IMR-90 (cell line): ENCODE data around the gene FUT7.

Experiments
- BHLHE40 ChIP-seq: fragments of 150-350 bp; IDR thresholded peaks from 2 replicates; pipeline ENCODE4 v1.6.1; 2016; ENCODE audit warnings: mild to moderate bottlenecking, low read depth, low read length
- CEBPB ChIP-seq: IDR thresholded peaks from 2 replicates; pipeline ENCODE4 v1.6.1; 2012; ENCODE audit warnings: low read depth, low read length, improper control_type of control experiment
- CHD1 ChIP-seq: IDR thresholded peaks from 2 replicates; pipeline ENCODE4 v1.6.1; 2012; ENCODE audit warnings: low read depth, low read length, improper control_type of control experiment
- FOS ChIP-seq: fragments of 150-350 bp; IDR thresholded peaks from 2 replicates; pipeline ENCODE4 v1.6.1; 2016; ENCODE audit warnings: low read depth, low read length
- MAFK ChIP-seq: IDR thresholded peaks from 2 replicates; pipeline ENCODE4 v1.6.1; 2012; ENCODE audit warnings: low read depth, low read length, improper control_type of control experiment
- MAZ ChIP-seq: IDR thresholded peaks from 2 replicates; pipeline ENCODE4 v1.6.1; 2012; ENCODE audit warnings: low read depth, mild to moderate bottlenecking, low read length, improper control_type of control experiment, moderate library complexity, borderline replicate concordance
- MXI1 ChIP-seq: IDR thresholded peaks from 2 replicates; pipeline ENCODE4 v1.6.1; 2012; ENCODE audit warnings: low read depth, mild to moderate bottlenecking, low read length, moderate library complexity, borderline replicate concordance
- POLR2A ChIP-seq: IDR thresholded peaks from 2 replicates; pipeline ENCODE4 v1.6.1; 2012; ENCODE audit warnings: mild to moderate bottlenecking, low read depth, low read length
- RAD21 ChIP-seq: IDR thresholded peaks from 2 replicates; pipeline ENCODE4 v1.6.1; 2012; ENCODE audit warnings: low read length, improper control_type of control experiment
- SMC3 ChIP-seq: fragments of 150-350 bp; IDR thresholded peaks from 2 replicates; pipeline ENCODE4 v1.6.1; 2016; ENCODE audit warnings: low read depth, mild to moderate bottlenecking, antibody characterized with exemption, low read length, moderate library complexity
- USF2 ChIP-seq: fragments of 150-350 bp; IDR thresholded peaks from 2 replicates; pipeline ENCODE4 v1.6.1; 2017; ENCODE audit warnings: mild to moderate bottlenecking, antibody characterized with exemption, low read length, low read depth
- TF ChIP-seq, protein P1 (sequence below): fragments of 150-350 bp; IDR thresholded peaks from 2 replicates; pipeline ENCODE4 v1.6.1; 2016; ENCODE audit warnings: low read depth, mild to moderate bottlenecking, low read length, moderate library complexity, borderline replicate concordance
- TF ChIP-seq, protein P2 (sequence below): conservative IDR thresholded peaks from 2 replicates; pipeline ENCODE4 v1.5.1; 2012; ENCODE audit warnings: mild to moderate bottlenecking, low read depth, low read length, improper control_type of control experiment

DNA sequence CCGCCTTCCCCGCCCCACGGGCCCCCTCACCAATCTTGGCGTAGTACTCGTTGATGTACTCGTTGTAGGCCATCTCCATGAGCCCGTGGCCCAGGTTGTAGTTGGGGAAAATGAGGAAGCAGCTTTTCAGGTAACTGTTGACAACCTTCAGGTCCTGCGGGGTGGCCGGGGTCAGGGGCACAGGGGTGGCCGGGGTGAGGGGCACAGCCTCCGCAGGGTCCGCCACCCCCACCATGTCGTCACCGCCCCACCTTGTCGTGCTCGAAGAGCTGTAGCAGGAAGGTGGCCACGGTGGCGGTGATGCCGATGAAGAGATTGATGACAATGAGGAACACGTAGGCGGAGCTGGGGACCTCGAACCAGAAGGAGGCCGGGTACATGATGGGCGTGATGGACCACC is 20.7 kb downstream of the FUT7 start:
- TF ChIP-seq POLR2A (no peak), CHD1 (no peak), CEBPB (no peak), MAFK (no peak), RAD21 (no peak), MXI1 (no peak), USF2 (no peak), SMC3 (no peak), BHLHE40 (no peak), FOS (no peak), MAZ (no peak)
- TF ChIP-seq, protein P1, sequence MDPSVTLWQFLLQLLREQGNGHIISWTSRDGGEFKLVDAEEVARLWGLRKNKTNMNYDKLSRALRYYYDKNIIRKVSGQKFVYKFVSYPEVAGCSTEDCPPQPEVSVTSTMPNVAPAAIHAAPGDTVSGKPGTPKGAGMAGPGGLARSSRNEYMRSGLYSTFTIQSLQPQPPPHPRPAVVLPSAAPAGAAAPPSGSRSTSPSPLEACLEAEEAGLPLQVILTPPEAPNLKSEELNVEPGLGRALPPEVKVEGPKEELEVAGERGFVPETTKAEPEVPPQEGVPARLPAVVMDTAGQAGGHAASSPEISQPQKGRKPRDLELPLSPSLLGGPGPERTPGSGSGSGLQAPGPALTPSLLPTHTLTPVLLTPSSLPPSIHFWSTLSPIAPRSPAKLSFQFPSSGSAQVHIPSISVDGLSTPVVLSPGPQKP = no peak
- TF ChIP-seq, protein P2, sequence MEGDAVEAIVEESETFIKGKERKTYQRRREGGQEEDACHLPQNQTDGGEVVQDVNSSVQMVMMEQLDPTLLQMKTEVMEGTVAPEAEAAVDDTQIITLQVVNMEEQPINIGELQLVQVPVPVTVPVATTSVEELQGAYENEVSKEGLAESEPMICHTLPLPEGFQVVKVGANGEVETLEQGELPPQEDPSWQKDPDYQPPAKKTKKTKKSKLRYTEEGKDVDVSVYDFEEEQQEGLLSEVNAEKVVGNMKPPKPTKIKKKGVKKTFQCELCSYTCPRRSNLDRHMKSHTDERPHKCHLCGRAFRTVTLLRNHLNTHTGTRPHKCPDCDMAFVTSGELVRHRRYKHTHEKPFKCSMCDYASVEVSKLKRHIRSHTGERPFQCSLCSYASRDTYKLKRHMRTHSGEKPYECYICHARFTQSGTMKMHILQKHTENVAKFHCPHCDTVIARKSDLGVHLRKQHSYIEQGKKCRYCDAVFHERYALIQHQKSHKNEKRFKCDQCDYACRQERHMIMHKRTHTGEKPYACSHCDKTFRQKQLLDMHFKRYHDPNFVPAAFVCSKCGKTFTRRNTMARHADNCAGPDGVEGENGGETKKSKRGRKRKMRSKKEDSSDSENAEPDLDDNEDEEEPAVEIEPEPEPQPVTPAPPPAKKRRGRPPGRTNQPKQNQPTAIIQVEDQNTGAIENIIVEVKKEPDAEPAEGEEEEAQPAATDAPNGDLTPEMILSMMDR = no peak
